ENCODE measurements around the gene SELENOO.
A peak's percentile ranks its signal among the peaks of the same experiment; 100 is the strongest.

The SELENOO gene

GRCh38 chr22:50252082-50253045, 51.6 kb downstream of the SELENOO start:
- peak; percentile 44 to 54 for DNase-seq (ENCODE audit: low read depth in 2 of 2)

- DNase-seq (ENCODE audit: low read depth in 2 of 2) = no peak
These were observed 52.5 kb downstream of the SELENOO start for GRCh38 chr22:50253046-50253915.

GRCh38 chr22:50253941-50254340, 53.1 kb downstream of the SELENOO start:
- no peak for DNase-seq (ENCODE audit: low read depth in 2 of 2)

DNA sequence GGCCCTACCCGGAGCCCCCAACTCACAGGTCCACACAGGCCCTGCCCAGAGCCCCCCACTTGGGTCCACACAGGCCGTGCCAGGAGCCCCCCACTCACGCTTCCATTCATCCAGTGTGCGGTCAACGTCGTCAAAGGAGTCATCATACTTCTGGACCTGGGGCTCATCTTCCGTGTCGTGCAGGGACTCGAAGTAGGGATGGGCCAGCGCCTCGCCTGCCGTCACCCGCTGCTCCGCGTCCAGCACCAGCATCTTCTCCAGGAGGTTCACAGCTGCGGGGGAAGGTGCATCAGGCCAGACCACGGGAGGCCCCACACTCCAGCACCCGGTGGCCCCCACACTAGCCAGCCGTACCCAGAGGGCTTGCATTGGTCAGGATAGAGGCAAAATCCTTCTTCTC, 54.3 kb downstream of the SELENOO start:
- DNase-seq (ENCODE audit: low read depth in 2 of 2) = no peak

- no peak for DNase-seq (ENCODE audit: low read depth in 2 of 2)
These were observed 54.8 kb downstream of the SELENOO start for GRCh38 chr22:50255607-50256006.

GRCh38 chr22:50256258-50256862, 55.5 kb downstream of the SELENOO start:
- no peak for DNase-seq (ENCODE audit: low read depth in 2 of 2)

- no peak for DNase-seq (ENCODE audit: low read depth in 2 of 2)
These were observed 56.2 kb downstream of the SELENOO start for GRCh38 chr22:50257041-50257440.

DNA sequence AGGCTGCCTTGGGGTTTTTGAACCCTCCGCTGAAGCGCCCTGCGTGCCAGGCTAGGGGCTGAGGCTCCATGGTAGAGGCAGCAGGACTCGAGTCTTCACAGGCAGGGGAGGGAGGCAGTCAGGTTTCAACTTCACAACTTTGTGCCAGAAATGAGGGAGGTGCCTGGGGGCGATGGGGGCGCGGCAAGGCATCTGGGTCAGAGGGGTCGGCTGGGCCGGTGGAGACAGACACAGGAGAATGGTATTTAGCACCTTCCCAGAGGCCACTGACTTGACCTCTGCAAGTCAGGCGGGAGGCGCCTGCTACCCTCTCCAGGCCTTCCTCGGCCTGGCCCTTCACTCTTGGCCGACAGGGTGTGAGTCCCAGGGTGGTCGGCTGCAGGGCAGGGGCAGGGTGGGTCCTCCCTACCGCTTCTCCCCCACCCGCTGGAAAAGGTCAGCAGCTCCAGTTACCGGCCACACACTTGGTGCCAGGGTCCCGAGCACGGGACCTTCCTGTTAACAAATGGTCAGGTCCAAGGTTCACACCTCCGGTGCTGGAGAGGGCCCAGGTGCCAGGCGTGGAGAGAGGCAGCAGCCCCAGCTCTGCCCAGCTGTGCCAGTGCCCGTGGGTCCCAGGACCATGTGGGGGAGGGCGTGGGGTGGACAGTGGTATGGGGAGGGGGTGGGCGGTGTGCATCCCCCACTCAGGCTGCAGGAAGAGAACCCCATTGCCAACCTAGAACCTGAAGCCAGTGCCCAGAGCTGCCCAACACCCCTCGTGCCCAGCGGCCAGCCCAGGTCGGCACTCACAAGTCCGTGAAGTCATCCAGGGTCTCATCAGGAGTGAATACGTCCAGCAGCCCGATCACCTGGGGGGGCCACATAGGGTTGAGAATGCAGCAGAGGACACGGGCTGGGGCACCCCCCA, 56.9 kb downstream of the SELENOO start:
- DNase-seq (ENCODE audit: low read depth in 2 of 2) = no peak

- DNase-seq (ENCODE audit: low read depth in 2 of 2) = no peak
These were observed 57.8 kb downstream of the SELENOO start for GRCh38 chr22:50258361-50259292.

DNA sequence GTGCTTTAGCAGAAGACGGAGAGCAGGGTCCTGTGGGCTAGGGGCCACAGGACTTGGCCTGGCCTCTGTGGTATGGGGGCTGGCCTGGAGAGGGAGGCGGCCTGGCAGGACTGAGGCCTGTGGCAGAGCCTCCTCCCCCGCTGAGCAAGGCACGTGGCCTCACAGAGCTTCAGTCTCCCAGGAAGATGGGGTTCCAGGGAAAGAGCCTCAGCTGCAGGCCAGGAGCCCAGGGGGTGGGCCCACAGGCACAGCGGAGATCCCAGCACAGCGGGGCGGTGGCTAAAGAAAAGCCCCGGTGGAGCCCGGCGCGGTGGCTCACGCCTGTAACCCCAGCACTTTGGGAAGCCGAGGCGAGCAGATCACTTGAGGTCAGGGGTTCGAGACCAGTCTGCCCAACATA, 58.5 kb downstream of the SELENOO start:
- no peak for DNase-seq (ENCODE audit: low read depth in 2 of 2)

- no peak for DNase-seq (ENCODE audit: low read depth in 2 of 2)
These were observed 59.6 kb downstream of the SELENOO start for GRCh38 chr22:50260434-50260800.

DNA sequence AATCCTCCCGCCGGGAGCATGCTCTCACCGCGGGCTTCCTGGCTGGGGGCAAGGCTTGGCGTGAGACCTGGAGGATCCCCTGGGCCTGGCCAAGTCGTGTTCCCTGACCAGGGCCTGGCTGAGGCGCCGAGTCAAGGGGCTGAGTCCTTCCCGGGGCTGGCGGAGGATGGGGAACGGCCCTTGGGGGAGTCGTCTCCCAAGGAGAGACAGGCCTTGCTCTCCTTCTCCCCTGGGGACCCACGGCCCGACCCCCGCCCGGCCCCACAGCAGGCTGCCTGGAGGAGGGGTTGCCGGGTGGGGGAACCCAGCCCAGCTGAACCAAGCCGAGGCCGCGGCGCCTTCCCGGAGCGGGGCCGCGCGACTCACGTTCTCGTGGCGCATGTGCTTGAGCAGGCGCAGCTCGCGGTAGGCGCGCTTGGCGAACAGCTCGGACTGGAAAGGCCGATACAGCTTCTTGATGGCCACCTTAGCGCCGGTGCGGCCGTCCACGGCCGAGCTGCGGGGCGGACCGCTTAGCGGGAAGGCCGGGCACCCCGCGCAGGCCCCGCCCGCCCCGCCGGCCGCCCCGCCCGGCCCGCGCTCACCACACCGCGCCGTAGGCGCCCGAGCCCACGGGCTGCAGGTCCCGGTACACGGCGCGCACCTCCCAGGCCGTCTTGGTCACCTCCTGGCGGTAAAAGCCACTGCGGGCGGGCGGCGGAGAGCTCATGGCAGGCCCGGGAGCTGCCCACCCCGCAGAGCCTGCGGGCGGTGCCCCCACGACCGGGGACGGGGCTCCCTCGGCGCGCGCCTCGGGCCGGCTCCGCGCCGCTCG, 60.2 kb downstream of the SELENOO start:
- no peak for DNase-seq (ENCODE audit: low read depth in 2 of 2)

DNA sequence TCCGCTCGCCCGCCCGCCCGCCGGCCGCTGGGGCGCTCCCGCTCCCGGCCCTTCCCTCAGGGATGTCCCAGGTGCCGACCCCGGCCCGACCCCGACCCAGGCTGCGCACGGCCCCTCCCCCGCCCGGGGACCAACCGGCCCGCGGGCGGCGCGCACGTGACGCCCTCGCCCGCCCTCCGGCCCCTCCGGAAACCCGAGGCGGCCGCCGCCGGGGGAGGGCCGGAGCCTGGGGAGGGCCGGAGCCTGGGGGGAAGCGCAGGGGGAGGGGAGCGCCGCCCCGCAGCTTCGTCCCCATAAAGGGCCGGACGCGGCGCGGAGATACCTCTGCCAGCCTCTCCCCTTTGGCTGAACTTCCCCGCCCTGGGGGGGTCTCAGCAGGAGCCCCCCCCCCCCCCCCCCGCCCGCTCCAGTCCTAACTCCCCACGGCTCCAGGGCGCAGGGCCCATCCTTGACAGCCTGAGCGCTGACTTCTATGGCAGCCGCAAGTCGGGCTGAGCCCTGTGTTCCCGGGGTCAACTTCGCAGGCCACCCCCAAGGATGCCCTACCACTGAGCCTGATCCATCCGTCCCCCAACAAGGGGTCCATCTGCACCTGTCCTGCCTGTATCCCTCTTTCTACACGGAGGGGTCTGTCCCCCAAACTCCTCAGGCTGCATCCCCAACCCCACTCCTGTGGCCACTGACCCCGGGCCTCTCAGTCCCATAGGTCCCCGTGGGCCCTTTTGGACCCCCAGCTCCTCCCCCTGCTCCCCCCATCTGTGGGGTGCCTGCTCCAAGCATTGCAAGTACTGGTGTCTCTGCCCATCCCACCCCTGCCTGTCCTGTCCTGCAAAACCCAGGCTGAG, 61.0 kb downstream of the SELENOO start, which contains the start of gene MAPK12:
Gene MAPK12 (minus strand): TSS at position 69 of the 845 bp plus-strand sequence. CDS start 174 bp downstream, outside the sequence.
- DNase-seq (ENCODE audit: low read depth in 2 of 2) = no peak

- DNase-seq (ENCODE audit: low read depth in 2 of 2) = no peak
These were observed 61.7 kb downstream of the SELENOO start for GRCh38 chr22:50262460-50262911.

DNA sequence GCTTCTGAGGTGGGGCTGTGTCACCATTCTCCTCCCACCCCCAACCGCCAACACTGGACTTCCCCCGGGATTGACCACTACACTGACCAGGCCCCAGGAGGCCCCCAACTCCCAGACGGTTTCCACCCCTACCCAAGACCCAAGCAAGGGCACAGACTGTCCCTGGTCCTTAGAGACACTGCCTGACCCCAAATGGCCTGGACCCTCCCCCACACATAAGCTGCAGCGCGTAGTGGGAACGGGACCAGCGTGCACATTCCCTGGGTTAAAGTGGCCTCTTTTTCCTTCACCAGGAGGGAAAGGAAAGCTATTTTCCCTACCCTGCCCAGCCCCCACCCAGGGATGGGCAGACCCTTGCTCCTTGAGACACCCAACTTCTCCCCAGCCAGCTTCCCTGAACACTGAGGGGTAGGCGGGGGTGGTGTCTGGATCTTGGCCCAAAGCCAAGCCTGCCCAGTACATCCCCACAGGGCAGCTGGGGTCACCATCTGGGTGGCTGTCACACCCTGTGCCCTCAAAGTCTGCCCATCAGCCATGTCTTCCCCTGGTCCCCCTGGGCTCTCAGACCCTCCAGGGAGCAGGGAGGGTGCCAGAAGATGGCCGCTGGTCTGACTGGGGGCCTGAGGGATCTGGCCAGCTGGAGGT, 62.3 kb downstream of the SELENOO start:
- DNase-seq (ENCODE audit: low read depth in 2 of 2) = no peak

DNA sequence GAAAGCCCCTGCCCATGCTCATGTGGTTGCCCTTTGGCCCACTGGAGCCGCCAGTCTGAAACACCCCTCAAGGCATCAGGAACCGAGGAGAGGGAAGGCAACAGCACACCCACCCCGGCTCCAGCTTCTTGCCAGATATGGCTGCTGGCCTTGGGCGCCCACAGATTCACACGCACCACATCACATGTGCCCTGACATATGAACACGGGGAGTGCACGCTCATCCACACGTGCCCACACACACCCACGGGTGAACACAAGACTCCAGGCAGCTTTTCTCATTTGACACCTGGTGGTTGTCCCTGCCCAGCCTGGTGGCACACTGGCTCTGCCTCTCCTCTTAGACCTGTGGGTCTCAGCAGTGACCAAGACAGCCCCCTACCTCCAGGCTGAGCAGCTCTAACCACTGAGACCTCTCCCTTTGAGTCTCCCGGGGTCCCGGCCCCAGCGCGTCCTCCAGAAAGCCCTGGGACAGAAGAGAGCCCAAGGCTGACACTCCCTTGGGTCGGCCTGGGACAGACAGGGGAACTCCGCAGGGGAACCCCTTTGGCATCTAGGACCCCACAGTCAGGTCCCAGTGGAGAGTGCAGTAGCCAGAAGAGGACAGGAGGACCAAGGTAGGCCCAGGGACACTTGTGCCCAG, 63.4 kb downstream of the SELENOO start:
- DNase-seq (ENCODE audit: low read depth in 2 of 2) = no peak
